SK-N-MC (cell line): Measurements from ENCODE around the gene APCDD1.

Source experiments
- EZH2 ChIP-seq: fragments of 200-600 bp; sonication (generic); IDR thresholded peaks from one replicate; pipeline ENCODE4 v1.6.1; 2017; ENCODE audit warnings: antibody characterized with exemption
- POLR2AphosphoS5 ChIP-seq: IDR thresholded peaks from 2 replicates; pipeline ENCODE4 v1.6.1; 2012; ENCODE audit warnings: mild to moderate bottlenecking, low read depth, low read length, borderline replicate concordance

DNA sequence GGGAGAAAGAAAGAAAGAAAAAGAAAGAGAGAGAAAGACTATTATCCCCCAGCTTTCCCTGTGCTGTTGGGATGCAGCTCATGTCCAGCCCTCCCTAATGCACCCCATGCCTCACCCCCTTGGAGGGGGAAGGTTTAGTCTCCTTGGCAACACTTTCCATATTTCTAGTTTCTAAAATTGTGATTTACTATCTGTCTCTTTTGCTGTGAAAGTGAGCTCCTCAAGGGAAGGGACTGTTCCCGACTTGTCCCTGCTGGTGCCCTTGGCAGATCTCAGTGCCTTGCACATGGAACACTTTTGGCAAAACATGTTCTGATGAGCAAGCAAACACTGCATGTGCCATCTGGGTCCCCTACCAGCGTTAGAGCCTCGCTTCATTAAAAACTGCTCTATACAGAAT is 59.6 kb downstream of the APCDD1 start:
- TF ChIP-seq POLR2AphosphoS5 (no peak), EZH2 (no peak)
